Neural cell (in vitro differentiated cells): ENCODE results near the gene TM9SF3. TPM values are rescaled to one million over a fixed set of nuclear protein-coding genes. Genes with fewer than 3 reads are reported as not detected.

ENCODE experiments used
- H2AFZ ChIP-seq: fragments of 200-600, 300-800 bp; sonication (generic), shearing (Covaris generic); 2 replicates; pipeline ENCODE4 v1.6.0; 2014; ENCODE audit warnings: low read depth, mild to moderate bottlenecking, antibody characterized with exemption, low read length, moderate library complexity
- H3F3A ChIP-seq: fragments of 200-600 bp; shearing (Covaris generic); 2 replicates; pipeline ENCODE4 v1.6.1; 2016; ENCODE audit warnings: mild to moderate bottlenecking, moderate library complexity, mixed read lengths, antibody characterized with exemption, low read length; ENCODE audit not compliant: insufficient read depth, poor library complexity, severe bottlenecking
- H3K27ac ChIP-seq: fragments of 200-600, 300-800 bp; sonication (generic), shearing (Covaris generic); 2 replicates; pipeline ENCODE4 v1.5.1; 2014; ENCODE audit warnings: mild to moderate bottlenecking, low read length, moderate library complexity
- H3K27me3 ChIP-seq: fragments of 300-800, 200-600 bp; sonication (generic), shearing (Covaris generic); 2 replicates; pipeline ENCODE4 v1.6.0; 2014; ENCODE audit warnings: mild to moderate bottlenecking, low read depth, low read length, moderate library complexity; ENCODE audit not compliant: insufficient read depth
- H3K36me3 ChIP-seq: fragments of 300-800, 200-600 bp; sonication (generic), shearing (Covaris generic); 2 replicates; pipeline ENCODE4 v1.5.1; 2014; ENCODE audit warnings: mild to moderate bottlenecking, antibody characterized with exemption, low read length, moderate library complexity; ENCODE audit not compliant: insufficient read depth
- H3K4me2 ChIP-seq: fragments of 300-800, 200-600 bp; sonication (generic), shearing (Covaris generic); 2 replicates; pipeline ENCODE4 v1.6.0; 2014; ENCODE audit warnings: mild to moderate bottlenecking, low read length
- H3K4me3 ChIP-seq: fragments of 300-800, 200-600 bp; sonication (generic), shearing (Covaris generic); 2 replicates; pipeline ENCODE4 v1.5.1; 2014; ENCODE audit warnings: mild to moderate bottlenecking, low read length, moderate library complexity
- H3K79me2 ChIP-seq: fragments of 200-600 bp; shearing (Covaris generic); replicated peaks from 2 replicates; pipeline ENCODE4 v1.6.0; 2014; ENCODE audit warnings: mild to moderate bottlenecking, low read length, moderate library complexity; ENCODE audit not compliant: insufficient read depth
- H3K9ac ChIP-seq: fragments of 300-800, 200-600 bp; sonication (generic), shearing (Covaris generic); 2 replicates; pipeline ENCODE4 v1.6.1; 2016; ENCODE audit warnings: mild to moderate bottlenecking, low read length, mixed read lengths
- H3K9me2 ChIP-seq: fragments of 200-600 bp; shearing (Covaris generic); 2 replicates; pipeline ENCODE4 v1.6.1; 2016; ENCODE audit warnings: mild to moderate bottlenecking, low read length, mixed read lengths; ENCODE audit not compliant: insufficient read depth
- H3K9me3 ChIP-seq: fragments of 200-600, 300-800 bp; sonication (generic), shearing (Covaris generic); 2 replicates; pipeline ENCODE4 v1.6.1; 2016; ENCODE audit warnings: mild to moderate bottlenecking, mixed run types, low read length, moderate library complexity, mixed read lengths
- H4K20me1 ChIP-seq: fragments of 200-600 bp; shearing (Covaris generic); 2 replicates; pipeline ENCODE4 v1.6.1; 2016; ENCODE audit warnings: mild to moderate bottlenecking, mixed run types; ENCODE audit not compliant: insufficient read depth
- EP300 ChIP-seq: fragments of 450-650 bp; conservative IDR thresholded peaks from 2 replicates; pipeline ENCODE4 v1.6.1; 2014; ENCODE audit warnings: antibody characterized with exemption, mild to moderate bottlenecking, moderate library complexity; ENCODE audit not compliant: poor library complexity, severe bottlenecking
- MXI1 ChIP-seq: fragments of 450-650 bp; conservative IDR thresholded peaks from 2 replicates; pipeline ENCODE4 v1.6.1; 2014; ENCODE audit warnings: antibody characterized with exemption, mild to moderate bottlenecking; ENCODE audit not compliant: poor library complexity, severe bottlenecking
- POLR2AphosphoS5 ChIP-seq: IDR thresholded peaks from 2 replicates; pipeline ENCODE4 v1.6.1; 2012
- RAD21 ChIP-seq: fragments of 450-650 bp; conservative IDR thresholded peaks from 2 replicates; pipeline ENCODE4 v1.6.1; 2014; ENCODE audit warnings: antibody characterized with exemption, mild to moderate bottlenecking, moderate library complexity
- SMC3 ChIP-seq: fragments of 450-650 bp; conservative IDR thresholded peaks from 2 replicates; pipeline ENCODE4 v1.6.1; 2014; ENCODE audit warnings: antibody characterized with exemption, mild to moderate bottlenecking, moderate library complexity; ENCODE audit not compliant: poor library complexity
- TAF1 ChIP-seq: IDR thresholded peaks from 2 replicates; pipeline ENCODE4 v1.6.1; 2012; ENCODE audit warnings: low read depth
- polyA plus RNA-seq: library from polyadenylated mRNA; depleted of rRNA; stranded (reverse); fragments of >200 nt; gene quantifications from 2 replicates; pipeline ENCODE4 v1.2.3, GENCODE V29; 2014
- TF ChIP-seq, protein P1 (sequence below): IDR thresholded peaks from 2 replicates; pipeline ENCODE4 v1.6.1; 2012; ENCODE audit warnings: borderline replicate concordance
- TF ChIP-seq, protein P2 (sequence below): fragments of 450-650 bp; IDR thresholded peaks from 2 replicates; pipeline ENCODE4 v1.5.1; 2014; ENCODE audit warnings: antibody characterized with exemption, mild to moderate bottlenecking, moderate library complexity; ENCODE audit not compliant: poor library complexity, severe bottlenecking

Gene TM9SF3
- polyA plus RNA-seq, 1 donor from 2014 or later = 66.4 TPM

DNA sequence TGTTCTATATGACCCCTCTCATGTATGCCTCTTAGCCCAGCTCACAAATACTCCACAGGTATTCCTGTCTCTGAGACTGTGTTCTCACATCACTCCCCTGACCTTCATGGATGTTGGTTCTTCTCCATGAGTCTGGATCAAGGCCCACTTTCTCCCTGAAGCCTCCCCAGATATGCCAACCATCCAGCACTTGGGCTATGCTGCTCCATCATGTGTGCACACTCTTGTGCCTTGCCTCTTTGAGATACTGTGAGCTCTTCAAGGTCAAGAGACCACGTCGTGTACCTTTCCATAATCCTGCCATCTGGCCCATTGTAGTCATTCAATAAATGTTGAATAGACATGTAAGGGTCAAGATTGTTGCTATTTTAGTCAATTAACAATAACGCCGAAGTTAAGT, 30.1 kb upstream of the TM9SF3 start:
- Histone ChIP-seq H3K9me3 (no peaks in the 10 kb centered on the region), H3K4me2 (no peak overlapping the region), H3K79me2 (no peaks in the 10 kb centered on the region), H3K27ac (no peak overlapping the region), H3F3A (no peaks in the 10 kb centered on the region), H3K27me3 (no peaks in the 10 kb centered on the region), H3K36me3 (no peaks in the 10 kb centered on the region), H4K20me1 (no peaks in the 10 kb centered on the region), H2AFZ (no peak overlapping the region), H3K4me3 (no peak overlapping the region), H3K9ac (no peak overlapping the region), H3K9me2 (no peaks in the 10 kb centered on the region)
- no peak for TF ChIP-seq RAD21
- no peak for TF ChIP-seq EP300
- no peak for TF ChIP-seq MXI1
- TF ChIP-seq, protein P1, sequence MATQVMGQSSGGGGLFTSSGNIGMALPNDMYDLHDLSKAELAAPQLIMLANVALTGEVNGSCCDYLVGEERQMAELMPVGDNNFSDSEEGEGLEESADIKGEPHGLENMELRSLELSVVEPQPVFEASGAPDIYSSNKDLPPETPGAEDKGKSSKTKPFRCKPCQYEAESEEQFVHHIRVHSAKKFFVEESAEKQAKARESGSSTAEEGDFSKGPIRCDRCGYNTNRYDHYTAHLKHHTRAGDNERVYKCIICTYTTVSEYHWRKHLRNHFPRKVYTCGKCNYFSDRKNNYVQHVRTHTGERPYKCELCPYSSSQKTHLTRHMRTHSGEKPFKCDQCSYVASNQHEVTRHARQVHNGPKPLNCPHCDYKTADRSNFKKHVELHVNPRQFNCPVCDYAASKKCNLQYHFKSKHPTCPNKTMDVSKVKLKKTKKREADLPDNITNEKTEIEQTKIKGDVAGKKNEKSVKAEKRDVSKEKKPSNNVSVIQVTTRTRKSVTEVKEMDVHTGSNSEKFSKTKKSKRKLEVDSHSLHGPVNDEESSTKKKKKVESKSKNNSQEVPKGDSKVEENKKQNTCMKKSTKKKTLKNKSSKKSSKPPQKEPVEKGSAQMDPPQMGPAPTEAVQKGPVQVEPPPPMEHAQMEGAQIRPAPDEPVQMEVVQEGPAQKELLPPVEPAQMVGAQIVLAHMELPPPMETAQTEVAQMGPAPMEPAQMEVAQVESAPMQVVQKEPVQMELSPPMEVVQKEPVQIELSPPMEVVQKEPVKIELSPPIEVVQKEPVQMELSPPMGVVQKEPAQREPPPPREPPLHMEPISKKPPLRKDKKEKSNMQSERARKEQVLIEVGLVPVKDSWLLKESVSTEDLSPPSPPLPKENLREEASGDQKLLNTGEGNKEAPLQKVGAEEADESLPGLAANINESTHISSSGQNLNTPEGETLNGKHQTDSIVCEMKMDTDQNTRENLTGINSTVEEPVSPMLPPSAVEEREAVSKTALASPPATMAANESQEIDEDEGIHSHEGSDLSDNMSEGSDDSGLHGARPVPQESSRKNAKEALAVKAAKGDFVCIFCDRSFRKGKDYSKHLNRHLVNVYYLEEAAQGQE = no peak
- TF ChIP-seq SMC3 = no peak
- TF ChIP-seq POLR2AphosphoS5 = no peak

DNA sequence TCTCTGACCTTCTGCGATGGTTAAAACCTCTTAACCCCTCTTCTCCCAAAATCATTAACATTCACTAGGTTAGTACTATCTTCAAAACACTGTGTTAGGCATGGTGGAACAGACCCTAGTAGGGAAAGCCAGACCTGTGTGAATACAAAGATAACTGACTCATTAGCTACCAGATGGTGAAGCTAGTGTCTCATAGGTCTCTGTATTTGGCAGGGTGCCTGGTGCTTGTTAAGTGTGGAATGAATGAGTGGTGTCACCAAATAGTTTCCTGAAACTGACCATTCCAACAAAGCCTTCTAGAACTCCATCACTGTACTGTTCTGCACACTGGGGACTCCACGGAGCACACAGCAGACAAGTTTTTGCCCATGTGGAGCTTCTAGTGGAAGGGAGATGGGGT, 27.7 kb upstream of the TM9SF3 start:
- no peaks in the 10 kb centered on the region for H3K36me3 ChIP-seq
- H3K9me2 ChIP-seq = no peaks in the 10 kb centered on the region
- TF ChIP-seq MXI1 (no peak), SMC3 (no peak), POLR2AphosphoS5 (no peak), RAD21 (no peak), EP300 (no peak), TAF1 (no peak)
- TF ChIP-seq, protein P1 = no peak
- TF ChIP-seq, protein P2, sequence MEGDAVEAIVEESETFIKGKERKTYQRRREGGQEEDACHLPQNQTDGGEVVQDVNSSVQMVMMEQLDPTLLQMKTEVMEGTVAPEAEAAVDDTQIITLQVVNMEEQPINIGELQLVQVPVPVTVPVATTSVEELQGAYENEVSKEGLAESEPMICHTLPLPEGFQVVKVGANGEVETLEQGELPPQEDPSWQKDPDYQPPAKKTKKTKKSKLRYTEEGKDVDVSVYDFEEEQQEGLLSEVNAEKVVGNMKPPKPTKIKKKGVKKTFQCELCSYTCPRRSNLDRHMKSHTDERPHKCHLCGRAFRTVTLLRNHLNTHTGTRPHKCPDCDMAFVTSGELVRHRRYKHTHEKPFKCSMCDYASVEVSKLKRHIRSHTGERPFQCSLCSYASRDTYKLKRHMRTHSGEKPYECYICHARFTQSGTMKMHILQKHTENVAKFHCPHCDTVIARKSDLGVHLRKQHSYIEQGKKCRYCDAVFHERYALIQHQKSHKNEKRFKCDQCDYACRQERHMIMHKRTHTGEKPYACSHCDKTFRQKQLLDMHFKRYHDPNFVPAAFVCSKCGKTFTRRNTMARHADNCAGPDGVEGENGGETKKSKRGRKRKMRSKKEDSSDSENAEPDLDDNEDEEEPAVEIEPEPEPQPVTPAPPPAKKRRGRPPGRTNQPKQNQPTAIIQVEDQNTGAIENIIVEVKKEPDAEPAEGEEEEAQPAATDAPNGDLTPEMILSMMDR = no peak
- no peaks in the 10 kb centered on the region for H3K79me2 ChIP-seq
- no peak overlapping the region for H3K4me2 ChIP-seq
- no peak overlapping the region for H3K4me3 ChIP-seq
- no peaks in the 10 kb centered on the region for H3K9me3 ChIP-seq
- no peak overlapping the region for H2AFZ ChIP-seq
- H4K20me1 ChIP-seq = no peaks in the 10 kb centered on the region
- H3K9ac ChIP-seq = no peak overlapping the region
- no peaks in the 10 kb centered on the region for H3F3A ChIP-seq
- H3K27me3 ChIP-seq = no peaks in the 10 kb centered on the region
- no peak overlapping the region for H3K27ac ChIP-seq
